K562 (cell line): ENCODE results near the gene TFEB. TPM values are rescaled to one million over a fixed set of nuclear protein-coding genes. Genes with fewer than 3 reads are reported as not detected.

Experiments
- ATAC-seq: fragments of 200-7000 bp; cut with Tn5 transposase; 3 replicates; pipeline ENCODE4 v1.9.1; 2020; ENCODE audit warnings: moderate library complexity
- BruUV-seq: library from RNA; stranded (reverse); fragments of 400-500 nt; replicated peaks from 2 replicates; lab custom pipeline; 2021; lab: Mats Ljungman, UMichigan
- CTCF ChIA-PET: fragments of 300-600 bp; formaldehyde crosslinking; extraction: SDS; loops from one replicate; lab custom pipeline; 2021; ENCODE audit warnings: low intra/inter-chr PET ratio; lab: Yijun Ruan, JAX
- POLR2A ChIA-PET: fragments of 300-600, 350-650 bp; sonication (Branson Sonifier 250); formaldehyde crosslinking; extraction: SDS; loops from one replicate; lab custom pipeline; 2021; ENCODE audit warnings: antibody characterized with exemption, inconsistent platforms; lab: Yijun Ruan, JAX
- DNase-seq, 4 experiments: peaks; one replicate each; pipeline versions ENCODE4 v3.0.0 to v3.0.0-alpha.2; 2011 to 2018; ENCODE audit warnings: low spot score in 3 of 4, mixed read lengths in 3 of 4; ENCODE audit errors: extremely low read depth in 1 of 4
- FAIRE-seq: peaks from 2 replicates; lab custom pipeline; 2011; peaks lifted over from hg19 to GRCh38; lab: Jason Lieb, UNC
- H2AFZ ChIP-seq: 2 replicates; pipeline ENCODE4 v1.6.0; 2011; ENCODE audit warnings: low read depth, low read length, control low read depth, inconsistent platforms
- H3K27ac ChIP-seq: fragments of 200-600 bp; 3 replicates; pipeline ENCODE4 v1.8.0; 2011; ENCODE audit warnings: low read depth, mild to moderate bottlenecking, control low read depth, inconsistent platforms, low read length, moderate library complexity, mixed read lengths; ENCODE audit errors: extremely low read depth
- H3K27me3 ChIP-seq, 2 experiments: fragments of 300-600 bp in 1 of 2; 2 replicates in 1 of 2; 3 replicates in 1 of 2; pipeline versions ENCODE4 v1.6.0 to v1.8.0; 2011; ENCODE audit warnings: inconsistent platforms in 2 of 2, low read length in 2 of 2, mild to moderate bottlenecking in 1 of 2, mixed read lengths in 1 of 2, moderate library complexity in 1 of 2; ENCODE audit not compliant: control insufficient read depth in 2 of 2, insufficient read depth in 2 of 2
- H3K36me3 ChIP-seq: fragments of 300-600 bp; 3 replicates; pipeline ENCODE4 v1.8.0; 2011; ENCODE audit warnings: mild to moderate bottlenecking, low read length, inconsistent platforms; ENCODE audit not compliant: control insufficient read depth, insufficient read depth
- H3K4me1 ChIP-seq, 2 experiments: fragments of 200-600 bp in 1 of 2; replicated peaks in 1 of 2; 2 replicates in 1 of 2; 3 replicates in 1 of 2; pipeline versions ENCODE4 v1.5.1 to v1.8.0; 2011; ENCODE audit warnings: inconsistent platforms in 2 of 2, low read length in 2 of 2, mild to moderate bottlenecking in 1 of 2, mixed read lengths in 1 of 2, moderate library complexity in 1 of 2; ENCODE audit not compliant: control insufficient read depth in 2 of 2, insufficient read depth in 2 of 2
- H3K4me2 ChIP-seq: 2 replicates; pipeline ENCODE4 v1.6.1; 2011; ENCODE audit warnings: low read length, control low read depth, inconsistent platforms, mixed read lengths; ENCODE audit not compliant: insufficient read depth
- H3K4me3 ChIP-seq: fragments of 200-600 bp; sonication (generic), shearing (Covaris generic); 2 replicates; pipeline ENCODE4 v1.5.1; 2016; ENCODE audit warnings: control low read depth, inconsistent platforms
- H3K79me2 ChIP-seq: fragments of 200-600 bp; 3 replicates; pipeline ENCODE4 v1.8.0; 2011; ENCODE audit warnings: low read length, inconsistent platforms; ENCODE audit not compliant: control insufficient read depth, insufficient read depth
- H3K9ac ChIP-seq, 2 experiments: 2 replicates each; pipeline versions ENCODE4 v1.6.0 to v1.6.1; 2011; ENCODE audit warnings: low read depth in 2 of 2, low read length in 2 of 2, control low read depth in 1 of 2, inconsistent platforms in 1 of 2, mild to moderate bottlenecking in 1 of 2, mixed read lengths in 1 of 2; ENCODE audit not compliant: insufficient read depth in 1 of 2
- H3K9me1 ChIP-seq: one replicate; pipeline ENCODE4 v1.6.0; 2011; ENCODE audit warnings: inconsistent platforms, mild to moderate bottlenecking, low read length, moderate library complexity; ENCODE audit not compliant: control insufficient read depth, insufficient read depth
- H3K9me3 ChIP-seq: replicated peaks from 2 replicates; pipeline ENCODE4 v1.5.1; 2011; ENCODE audit warnings: low read depth, low read length, inconsistent platforms; ENCODE audit not compliant: control insufficient read depth, insufficient read depth
- H4K20me1 ChIP-seq: replicated peaks from 2 replicates; pipeline ENCODE4 v1.6.1; 2011; ENCODE audit warnings: low read length, inconsistent platforms, mixed read lengths; ENCODE audit not compliant: control insufficient read depth, insufficient read depth
- ETS1 ChIP-seq: conservative IDR thresholded peaks from 2 replicates; pipeline ENCODE4 v1.6.1; 2011; ENCODE audit warnings: low read depth, mild to moderate bottlenecking, low read length; ENCODE audit not compliant: control insufficient read depth
- FOXM1 ChIP-seq, 2 experiments: fragments of 450-650 bp in 1 of 2; sonication (generic) in 1 of 2; formaldehyde crosslinking in 1 of 2; IDR thresholded peaks; 2 replicates each; pipeline versions ENCODE4 v1.6.1 to v1.9.0; 2017 to 2022; ENCODE audit warnings: low read depth in 2 of 2, mild to moderate bottlenecking in 2 of 2, missing genetic modification reagents in 1 of 2, moderate library complexity in 1 of 2
- RBM14 ChIP-seq: fragments of 200-400 bp; formaldehyde crosslinking; IDR thresholded peaks from 2 replicates; pipeline ENCODE4 v1.6.1; 2018; ENCODE audit warnings: low read depth, mild to moderate bottlenecking, low read length, moderate library complexity, borderline replicate concordance; ENCODE audit not compliant: insufficient read depth
- SAFB2 ChIP-seq: fragments of 200-400 bp; formaldehyde crosslinking; IDR thresholded peaks from 2 replicates; pipeline ENCODE4 v1.6.1; 2018; ENCODE audit warnings: borderline replicate concordance, low read length, low read depth, moderate library complexity; ENCODE audit not compliant: severe bottlenecking
- SMARCA4 ChIP-seq: fragments of 450-650 bp; IDR thresholded peaks from 2 replicates; pipeline ENCODE4 v1.6.1; 2016
- TCFL5 ChIP-seq: fragments of 250-450 bp; sonication (Bioruptor Pico); conservative IDR thresholded peaks from 2 replicates; pipeline ENCODE4 v1.6.1; 2021; ENCODE audit warnings: mild to moderate bottlenecking, moderate library complexity, matching md5 sums
- TSC22D4 ChIP-seq: fragments of 450-650 bp; IDR thresholded peaks from 2 replicates; pipeline ENCODE4 v1.6.1; 2016; ENCODE audit warnings: missing genetic modification characterization, missing biosample characterization, control low read depth
- ZBTB7A ChIP-seq: IDR thresholded peaks from 2 replicates; pipeline ENCODE4 v1.6.1; 2011; ENCODE audit warnings: low read depth, mild to moderate bottlenecking, low read length, moderate library complexity, borderline replicate concordance; ENCODE audit not compliant: control insufficient read depth
- ZFX ChIP-seq: sonication (generic); formaldehyde crosslinking; IDR thresholded peaks from 2 replicates; pipeline ENCODE4 v1.8.0; 2022; ENCODE audit warnings: mild to moderate bottlenecking, missing genetic modification reagents, moderate library complexity
- WGBS: fragments of 100-300 bp; shearing (Covaris generic); methylation state at CpG from one replicate; pipeline ENCODE4 v1.1.6; 2016; ENCODE audit warnings: low coverage, mixed read lengths; ENCODE audit not compliant: insufficient coverage; ENCODE audit errors: missing lambda C conversion rate; 5-methylcytosine and 5-hydroxymethylcytosine counted together
- in situ Hi-C: fragments of 300-500 bp; cut with MboI; formaldehyde crosslinking; loops from 4 replicates; pipeline ENCODE4 v1.15.0; 2018; ENCODE audit warnings: inconsistent platforms, mixed read lengths
- intact Hi-C: fragments of 100-400 bp; cut with micrococcal nuclease; formaldehyde crosslinking; loops from 2 replicates; pipeline ENCODE4 v1.14.2; 2022
- polyA plus RNA-seq, 8 experiments: library from polyadenylated mRNA; depleted of rRNA in 4 of 8; stranded (reverse) in 5 of 8; unstranded in 3 of 8; fragments of >200 nt; fragmentation: Nextera tagmentation in 2 of 8; fragmentation: Illumina TruSeq in 1 of 8; extraction: Ambion mirVana in 2 of 8; extraction: Trizol in 1 of 8; gene quantifications; 2 replicates each; pipeline versions ENCODE4 v1.2.1 to v1.2.3, GENCODE V29; 2011 to 2014; ENCODE audit warnings: inconsistent platforms in 1 of 8, missing spikeins in 1 of 8
- total RNA-seq, 7 experiments: library from RNA; depleted of rRNA in 6 of 7; stranded (reverse); fragments of >200 nt in 6 of 7; fragmentation: Illumina TruSeq in 2 of 7; extraction: Trizol in 2 of 7; gene quantifications; 2 replicates each; pipeline versions ENCODE4 v1.2.1 to v1.2.3, GENCODE V29; 2011 to 2021; ENCODE audit warnings: low replicate concordance in 1 of 7

Gene TFEB
- total and polyA plus RNA-seq, 9 of the 15 experiments (the other 6 are each of a cell fraction or from before 2014, with no cell fraction given): 0.04 to 4.7 (median 2.0) TPM

GRCh38 chr6:41695825-41696224 is 39.6 kb downstream of the TFEB start:
- Histone ChIP-seq H3K4me2 (no peak overlapping the region), H3K4me3 (no peak overlapping the region), H3K4me1 (peaks cover 0 to 6% of the 10 kb centered on the region in 2 experiments; a peak in 1 of 5 replicates), H3K9ac (no peak overlapping the region; a peak in 1 of 4 replicates), H3K9me1 (no peaks in the 10 kb centered on the region), H3K27me3 (peaks cover 3 to 31% of the 10 kb centered on the region in 2 experiments; a peak in 2 of 5 replicates), H2AFZ (no peak overlapping the region), H4K20me1 (peaks cover 4% of the 10 kb centered on the region; the same call in 1 of the 2 replicates), H3K9me3 (no peaks in the 10 kb centered on the region), H3K36me3 (no peaks in the 10 kb centered on the region), H3K27ac (no peak overlapping the region), H3K79me2 (no peaks in the 10 kb centered on the region)
- ChIA-PET CTCF (no interaction called here), POLR2A (interaction anchor here (0.7 to 1.9 kb wide), 4 partner anchors 9 to 932 kb away, joined by 3 to 5 read pairs (median 4); no protein-coding TSS in a partner anchor)
- intact Hi-C loops (no loop called here), in situ Hi-C loops (loop anchor here (5.0 kb wide), 1 partner anchor 71 kb away; no protein-coding TSS in a partner anchor)
- no TSS peak for BruUV-seq
- DNase-seq: no peak
- no peak for TF ChIP-seq FOXM1 (IDR thresholded peaks at IDR 0.05; ENCODE audit: low read depth)
- no peak for TF ChIP-seq FOXM1 (CRISPR knock-in tag; IDR thresholded peaks at IDR 0.05; ENCODE audit: low read depth)
- peak; percentile 19; the same call in 1 of the 3 replicates for ATAC-seq
- WGBS: 38% methylated on average over 6 of the region's 6 CpGs
- no peak for FAIRE-seq

GRCh38 chr6:41694815-41695526 is 40.4 kb downstream of the TFEB start:
- H3K27ac ChIP-seq: no peak overlapping the region
- in situ Hi-C loops: loop anchor here (5.0 kb wide), 1 partner anchor 72 kb away; no protein-coding TSS in a partner anchor
- DNase-seq (no peak), FAIRE-seq (peak; percentile 63), ATAC-seq (peak; percentile 66)
- peaks cover 0 to 6% of the 10 kb centered on the region in 2 experiments; a peak in 1 of 5 replicates for H3K4me1 ChIP-seq
- H3K9me1 ChIP-seq: no peaks in the 10 kb centered on the region
- 4% methylated on average over 6 of the region's 6 CpGs for WGBS
- no peak overlapping the region for H2AFZ ChIP-seq
- BruUV-seq: no TSS peak
- H3K36me3 ChIP-seq: no peaks in the 10 kb centered on the region
- H3K4me3 ChIP-seq: no peak overlapping the region
- H3K27me3 ChIP-seq: peaks cover 5 to 34% of the 10 kb centered on the region in 2 experiments; a peak in 2 of 5 replicates
- H3K79me2 ChIP-seq: no peaks in the 10 kb centered on the region
- H4K20me1 ChIP-seq: peaks cover 4% of the 10 kb centered on the region; the same call in 1 of the 2 replicates
- intact Hi-C loops: no loop called here
- no peaks in the 10 kb centered on the region for H3K9me3 ChIP-seq
- H3K4me2 ChIP-seq: no peak overlapping the region
- ChIA-PET POLR2A (interaction anchor here (0.7 to 1.9 kb wide), 2 partner anchors 10 to 51 kb away, joined by 4 to 5 read pairs; no protein-coding TSS in a partner anchor), CTCF (no interaction called here)
- no peak overlapping the region; a peak in 1 of 4 replicates for H3K9ac ChIP-seq
- TF ChIP-seq ZBTB7A (no peak), ETS1 (no peak), SMARCA4 (no peak), TCFL5 (CRISPR knock-in tag) (no peak), SAFB2 (no peak), TSC22D4 (tag) (no peak), RBM14 (no peak), ZFX (CRISPR knock-in tag) (no peak)
